OCI-LY1 (cell line): ENCODE results near the gene KRTAP9-8.
"Not testable (repeated sequence)": the region's sequence is repeated elsewhere in the genome, so short reads cannot be mapped to it uniquely, and the experiment has no call there.

Experiments
- H2AFZ ChIP-seq: fragments of 200-600 bp; sonication (generic), shearing (Covaris generic); 2 replicates; pipeline ENCODE4 v1.6.0; 2014; ENCODE audit warnings: antibody characterized with exemption, mild to moderate bottlenecking, low read length
- H3F3A ChIP-seq: fragments of 200-600 bp; sonication (generic), shearing (Covaris generic); 2 replicates; pipeline ENCODE4 v1.6.0; 2014; ENCODE audit warnings: mild to moderate bottlenecking, antibody characterized with exemption, low read length, moderate library complexity; ENCODE audit not compliant: insufficient read depth
- H3K27ac ChIP-seq: fragments of 200-600 bp; sonication (generic); 2 replicates; pipeline ENCODE4 v1.5.1; 2014; ENCODE audit warnings: low read length, mixed run types, mild to moderate bottlenecking, low read depth; ENCODE audit not compliant: poor library complexity, severe bottlenecking
- H3K27me3 ChIP-seq: fragments of 200-600 bp; sonication (generic); 2 replicates; pipeline ENCODE4 v1.6.0; 2014; ENCODE audit warnings: antibody characterized with exemption, mild to moderate bottlenecking, low read length, moderate library complexity; ENCODE audit not compliant: insufficient read depth
- H3K36me3 ChIP-seq: fragments of 200-600 bp; sonication (generic); 2 replicates; pipeline ENCODE4 v1.6.1; 2014; ENCODE audit warnings: mild to moderate bottlenecking, antibody characterized with exemption, low read length, moderate library complexity, mixed read lengths; ENCODE audit not compliant: insufficient read depth
- H3K4me1 ChIP-seq: fragments of 200-600 bp; sonication (generic); 2 replicates; pipeline ENCODE4 v1.5.1; 2014; ENCODE audit warnings: mild to moderate bottlenecking, low read length, moderate library complexity; ENCODE audit not compliant: insufficient read depth, severe bottlenecking
- H3K4me2 ChIP-seq: fragments of 200-600 bp; sonication (generic), shearing (Covaris generic); 2 replicates; pipeline ENCODE4 v1.6.1; 2014; ENCODE audit warnings: low read length
- H3K4me3 ChIP-seq: fragments of 200-600 bp; sonication (generic); 2 replicates; pipeline ENCODE4 v1.5.1; 2014; ENCODE audit warnings: low read length, low read depth, mild to moderate bottlenecking, mixed read lengths; ENCODE audit not compliant: poor library complexity, severe bottlenecking
- H3K79me2 ChIP-seq: fragments of 200-600 bp; shearing (Covaris generic); 2 replicates; pipeline ENCODE4 v1.6.1; 2016; ENCODE audit warnings: mixed run types, low read length, mixed read lengths; ENCODE audit not compliant: insufficient read depth
- H3K9ac ChIP-seq: fragments of 200-600 bp; sonication (generic), shearing (Covaris generic); 2 replicates; pipeline ENCODE4 v1.6.1; 2014; ENCODE audit warnings: mild to moderate bottlenecking, low read length, mixed read lengths
- H3K9me2 ChIP-seq: fragments of 200-600 bp; sonication (generic), shearing (Covaris generic); 2 replicates; pipeline ENCODE4 v1.6.1; 2014; ENCODE audit warnings: low read depth, mild to moderate bottlenecking, low read length, mixed read lengths
- H3K9me3 ChIP-seq: fragments of 200-600 bp; shearing (Covaris generic); 2 replicates; pipeline ENCODE4 v1.6.1; 2014; ENCODE audit warnings: low read length, mixed read lengths
- H4K20me1 ChIP-seq: fragments of 200-600 bp; sonication (generic), shearing (Covaris generic); 2 replicates; pipeline ENCODE4 v1.6.0; 2016; ENCODE audit warnings: mild to moderate bottlenecking, low read length; ENCODE audit not compliant: insufficient read depth
- CTCF ChIP-seq: fragments of 200-600 bp; sonication (generic), shearing (Covaris generic); IDR thresholded peaks from 2 replicates; pipeline ENCODE4 v1.5.1; 2017; ENCODE audit warnings: mild to moderate bottlenecking, antibody characterized with exemption, low read length, moderate library complexity, mixed read lengths
- EZH2 ChIP-seq: fragments of 200-600 bp; sonication (generic), shearing (Covaris generic); IDR thresholded peaks from 2 replicates; pipeline ENCODE4 v1.8.0; 2017; ENCODE audit warnings: borderline replicate concordance, mixed run types, mild to moderate bottlenecking, antibody characterized with exemption, low read length, moderate library complexity, mixed read lengths

The KRTAP9-8 gene

GRCh38 chr17:41251261-41251660, 13.5 kb downstream of the KRTAP9-8 start:
- Histone ChIP-seq H3K27me3 (no peaks in the 10 kb centered on the region), H3K79me2 (no peaks in the 10 kb centered on the region), H3F3A (no peaks in the 10 kb centered on the region), H3K4me3 (no peak overlapping the region), H3K4me1 (no peaks in the 10 kb centered on the region), H3K9me2 (no peaks in the 10 kb centered on the region), H3K9ac (no peak overlapping the region), H3K36me3 (no peaks in the 10 kb centered on the region), H3K27ac (no peak overlapping the region), H2AFZ (no peak overlapping the region), H4K20me1 (no peaks in the 10 kb centered on the region), H3K4me2 (no peak overlapping the region), H3K9me3 (no peaks in the 10 kb centered on the region)
- no peak for TF ChIP-seq EZH2
- no peak for TF ChIP-seq CTCF

GRCh38 chr17:41254861-41255260, 17.1 kb downstream of the KRTAP9-8 start:
- no peaks in the 10 kb centered on the region for H3K9me2 ChIP-seq
- no peak overlapping the region for H3K27ac ChIP-seq
- no peak overlapping the region for H3K4me2 ChIP-seq
- H3K4me3 ChIP-seq, result no peak overlapping the region
- H3K36me3 ChIP-seq, result no peaks in the 10 kb centered on the region
- H3K79me2 ChIP-seq, result no peaks in the 10 kb centered on the region
- no peaks in the 10 kb centered on the region for H3F3A ChIP-seq
- H3K9me3 ChIP-seq, result no peaks in the 10 kb centered on the region
- no peak overlapping the region for H2AFZ ChIP-seq
- H3K9ac ChIP-seq, result no peak overlapping the region
- H3K27me3 ChIP-seq, result no peaks in the 10 kb centered on the region
- H4K20me1 ChIP-seq, result no peaks in the 10 kb centered on the region
- H3K4me1 ChIP-seq, result no peaks in the 10 kb centered on the region
- no peak for TF ChIP-seq EZH2
- TF ChIP-seq CTCF, result no peak

GRCh38 chr17:41255381-41256290, 17.8 kb downstream of the KRTAP9-8 start, which contains the start of gene KRTAP9-9:
Gene KRTAP9-9, plus strand, starts transcription at chr17:41255384.
- not testable (repeated sequence) for H3K4me1 ChIP-seq, H3K36me3 ChIP-seq

GRCh38 chr17:41256291-41256685, 18.5 kb downstream of the KRTAP9-8 start:
- H3K4me3 ChIP-seq, result no peak overlapping the region
- H3K79me2 ChIP-seq, result no peaks in the 10 kb centered on the region
- no peaks in the 10 kb centered on the region for H3K36me3 ChIP-seq
- H3K9me3 ChIP-seq, result no peaks in the 10 kb centered on the region
- H3K4me1 ChIP-seq, result no peaks in the 10 kb centered on the region
- H3K9me2 ChIP-seq, result no peaks in the 10 kb centered on the region
- no peak overlapping the region for H3K4me2 ChIP-seq
- H4K20me1 ChIP-seq, result no peaks in the 10 kb centered on the region
- H3K27ac ChIP-seq, result no peak overlapping the region
- H3K9ac ChIP-seq, result no peak overlapping the region
- H2AFZ ChIP-seq, result no peak overlapping the region
- H3F3A ChIP-seq, result no peaks in the 10 kb centered on the region
- no peak for TF ChIP-seq EZH2
- no peak for TF ChIP-seq CTCF
- H3K27me3 ChIP-seq, result no peaks in the 10 kb centered on the region

More at GRCh38 chr17:41255381-41256290, 17.8 kb downstream of the KRTAP9-8 start, which contains the start of gene KRTAP9-9:
- not testable (repeated sequence) for H3K9me3 ChIP-seq, H3K27ac ChIP-seq, H3K4me3 ChIP-seq, H4K20me1 ChIP-seq, H3F3A ChIP-seq, H3K79me2 ChIP-seq, H3K27me3 ChIP-seq, H2AFZ ChIP-seq, H3K4me2 ChIP-seq, H3K9me2 ChIP-seq, H3K9ac ChIP-seq
